ENCODE results near the gene PTK7.
"Not testable (repeated sequence)": the region's sequence is repeated elsewhere in the genome, so short reads cannot be mapped to it uniquely, and the experiment has no call there.

PTK7 gene

GRCh38 chr6:43086022-43086658, 10.0 kb downstream of the PTK7 start:
- DNase-seq = no peak

DNA sequence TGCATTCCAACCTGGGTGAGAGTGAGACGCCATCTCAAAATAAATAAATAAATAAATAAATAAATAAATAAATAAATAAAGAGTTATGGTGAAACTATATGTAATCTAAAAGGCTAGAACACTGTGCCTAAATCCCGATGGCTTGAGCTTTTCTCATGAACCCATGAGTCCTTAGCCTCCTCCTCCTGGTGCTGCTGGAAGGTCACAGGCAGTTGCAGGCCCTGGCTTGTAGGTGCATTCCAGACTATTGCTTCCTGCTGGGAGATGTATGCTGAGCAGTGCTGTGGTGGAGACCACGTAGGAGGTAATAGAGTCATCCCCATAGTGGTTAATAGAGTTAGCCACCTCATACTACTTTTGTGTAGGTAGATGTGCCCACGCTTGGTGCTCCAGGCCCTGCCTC, 12.5 kb downstream of the PTK7 start:
- DNase-seq = no peak

- DNase-seq = no peak
These were observed 13.4 kb downstream of the PTK7 start for GRCh38 chr6:43089467-43089866.

DNA sequence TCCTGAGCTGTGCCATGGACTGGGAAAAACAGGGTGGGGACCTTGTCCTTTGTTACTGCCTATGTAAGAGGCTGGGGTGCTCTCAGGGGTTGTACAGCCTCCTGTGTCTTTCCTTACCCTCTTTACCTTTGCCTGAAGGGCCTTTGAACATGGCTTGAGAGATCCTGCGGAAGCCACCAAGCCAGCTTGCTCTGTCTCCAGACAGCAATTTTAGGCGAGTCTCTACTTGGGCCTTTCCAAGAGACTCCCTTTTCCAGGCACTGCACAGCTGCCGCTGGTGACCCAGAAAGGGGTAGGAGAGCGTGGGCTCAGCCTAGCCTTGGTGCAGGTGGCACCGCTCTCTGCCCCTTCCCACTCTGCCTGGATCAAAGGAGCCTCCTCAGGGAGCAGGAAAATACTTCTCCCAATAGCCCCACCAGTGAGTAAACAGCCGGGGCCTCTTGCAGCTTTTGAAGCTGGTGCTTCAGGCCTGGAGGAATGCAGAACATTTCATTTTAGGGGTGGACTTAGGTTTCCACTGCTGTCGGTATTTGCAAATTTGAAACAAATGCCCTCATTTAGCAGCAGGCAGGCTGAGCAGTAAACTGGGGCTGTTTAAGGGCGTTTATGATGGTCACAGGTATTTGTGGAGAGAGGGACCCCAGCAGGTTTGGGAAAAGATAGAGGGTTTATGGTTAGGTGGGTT, 13.9 kb downstream of the PTK7 start:
- DNase-seq = no peak

GRCh38 chr6:43090559-43090956, 14.4 kb downstream of the PTK7 start:
- no peak for DNase-seq

- DNase-seq = no peak
These were observed 14.9 kb downstream of the PTK7 start for GRCh38 chr6:43091020-43091419.

GRCh38 chr6:43091436-43091991, 15.4 kb downstream of the PTK7 start:
- DNase-seq = no peak

DNA sequence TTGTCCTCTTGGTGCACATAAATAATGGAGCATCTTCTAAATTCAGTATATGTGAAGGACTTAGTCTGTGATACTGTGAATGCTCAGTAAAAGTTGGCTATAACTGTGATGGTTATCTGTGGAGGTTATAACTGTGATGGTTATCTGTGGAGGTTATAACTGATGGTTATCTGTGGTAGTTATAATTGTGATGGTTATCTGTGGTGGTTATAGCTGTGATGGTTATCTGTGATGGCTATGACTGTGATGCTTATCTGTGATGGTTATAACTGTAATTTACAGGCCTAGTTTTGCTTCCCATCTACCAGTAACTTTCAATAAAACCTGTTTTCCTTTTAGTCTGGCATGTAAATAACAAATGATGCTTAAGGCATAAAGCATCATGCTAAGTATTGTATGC, 16.5 kb downstream of the PTK7 start:
- no peak for DNase-seq

GRCh38 chr6:43093436-43094289, 17.5 kb downstream of the PTK7 start:
- peak in 1 of 14 donors; percentile 28 for DNase-seq

GRCh38 chr6:43095939-43096338, 19.8 kb downstream of the PTK7 start:
- DNase-seq = no peak

DNA sequence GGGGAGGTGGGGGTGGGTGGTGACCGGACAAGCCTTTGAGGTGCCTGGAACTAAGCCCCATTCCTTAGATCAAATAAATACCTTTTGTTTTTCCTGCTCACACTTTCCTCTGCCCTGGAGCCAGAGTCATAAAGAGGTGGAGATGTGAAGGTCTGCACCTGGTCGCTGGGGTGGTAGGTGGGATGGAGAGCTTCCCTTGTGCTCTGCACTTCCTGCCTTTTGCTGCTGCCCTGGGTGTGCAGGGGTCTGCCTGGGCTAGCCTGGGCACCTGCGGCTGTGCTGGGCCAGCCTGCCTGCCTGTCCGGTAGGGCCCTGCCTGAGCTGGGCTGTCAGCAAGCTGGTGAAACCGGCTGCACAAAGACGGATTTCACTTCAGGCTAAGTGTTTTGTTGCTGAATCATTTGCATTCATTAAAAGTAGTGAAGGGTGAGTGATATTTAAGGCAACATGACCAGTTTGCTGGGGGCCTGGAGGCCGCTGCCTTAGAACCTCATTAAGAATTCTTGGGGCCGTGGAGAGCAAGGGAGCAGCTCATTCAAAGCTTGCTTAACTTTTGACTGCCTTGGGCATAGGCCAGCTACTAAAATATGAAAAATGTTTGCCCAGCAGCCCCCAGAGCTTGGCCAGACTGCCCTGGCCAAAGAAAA, 20.5 kb downstream of the PTK7 start:
- peak in 5 of 14 donors; percentile 10 to 38 (median 26) for DNase-seq

DNA sequence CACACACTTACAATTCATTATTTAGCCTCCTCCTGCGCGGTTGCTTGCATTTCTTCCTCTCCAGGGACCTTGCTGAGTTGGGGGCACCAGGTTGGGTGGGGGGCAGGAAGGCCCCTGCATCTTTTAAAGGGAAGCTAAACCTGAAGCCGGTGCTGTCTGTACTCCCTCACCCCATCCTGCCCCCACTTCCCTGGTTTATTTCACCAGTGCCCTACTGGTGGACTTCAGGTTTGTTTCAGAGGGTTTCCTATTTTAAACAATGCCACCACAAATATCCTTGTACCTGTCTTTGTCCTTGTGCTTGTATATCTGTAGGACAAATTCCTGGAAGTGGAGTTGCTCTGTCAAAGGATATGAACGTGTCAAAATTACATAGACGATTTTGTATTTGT, 21.0 kb downstream of the PTK7 start:
- no peak for DNase-seq

- no peak for DNase-seq
These were observed 21.4 kb downstream of the PTK7 start for GRCh38 chr6:43097502-43097901.

- no peak for DNase-seq
These were observed 25.4 kb downstream of the PTK7 start for GRCh38 chr6:43101497-43101896.

GRCh38 chr6:43103253-43103876, 27.3 kb downstream of the PTK7 start:
- no peak for DNase-seq

GRCh38 chr6:43105538-43106222, 29.6 kb downstream of the PTK7 start:
- no peak for DNase-seq

DNA sequence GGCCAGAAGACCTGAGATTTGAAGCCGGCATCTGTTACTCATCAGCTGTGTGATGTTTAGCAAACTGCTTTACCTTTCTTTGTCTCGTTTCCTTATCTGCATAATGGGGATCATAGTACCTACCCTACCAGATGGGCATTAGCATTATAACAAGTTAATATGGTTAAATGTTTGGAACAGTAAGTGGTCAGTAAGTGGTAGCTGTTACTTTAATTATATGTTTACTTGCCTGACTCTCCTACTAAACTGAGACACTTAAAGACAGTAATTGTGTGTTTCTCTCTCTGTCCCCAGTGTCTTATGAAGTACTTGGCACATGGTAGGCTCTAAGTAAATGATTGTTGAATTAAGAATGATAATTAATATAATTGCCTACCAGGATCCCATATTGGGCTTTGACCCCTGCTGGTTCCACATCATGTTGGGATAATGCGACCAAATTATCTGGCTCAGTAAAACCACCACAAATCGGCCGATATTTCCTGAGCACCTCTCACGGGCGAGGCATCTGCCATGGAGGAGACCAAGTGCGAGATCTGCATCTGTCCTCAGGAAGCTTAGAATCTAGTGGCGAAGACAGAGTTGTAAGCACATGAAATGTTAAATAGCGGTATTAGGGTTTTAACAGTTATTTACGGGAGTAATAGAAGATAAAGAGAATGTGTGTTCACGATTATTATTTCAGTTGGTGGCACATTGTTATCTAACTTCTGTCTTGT, 31.4 kb downstream of the PTK7 start:
- DNase-seq = no peak

- no peak for DNase-seq
These were observed 37.5 kb downstream of the PTK7 start for GRCh38 chr6:43113431-43114260.

DNA sequence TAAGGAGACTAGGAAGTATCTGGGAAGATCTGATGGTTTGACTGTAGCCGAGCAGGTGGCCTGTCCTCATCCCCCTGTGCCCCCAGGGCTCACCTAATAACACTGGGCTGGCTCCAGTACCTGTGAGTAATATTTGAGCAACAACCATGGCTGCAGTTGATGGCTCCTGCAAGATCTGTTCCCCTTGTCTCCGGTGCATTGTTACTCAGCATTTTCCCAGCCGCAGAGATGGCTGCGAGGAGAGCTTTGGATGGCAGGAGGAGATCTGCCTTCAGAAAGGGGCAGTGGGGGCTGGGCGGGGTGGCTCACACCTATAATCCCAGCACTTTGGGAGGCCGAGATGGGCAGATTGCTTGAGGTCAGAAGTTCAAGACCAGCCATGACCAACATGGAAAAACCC, 39.3 kb downstream of the PTK7 start:
- DNase-seq = no peak

- DNase-seq = not testable (repeated sequence)
These were observed 41.4 kb downstream of the PTK7 start for GRCh38 chr6:43117466-43117865.

Data from C1 segment of cervical spinal cord (tissue), 14 donors.